ENCODE measurements around the gene DAPK1.

DAPK1 gene

GRCh38 chr9:87497604-87498045 lies at the start of gene DAPK1:
DAPK1 (plus strand) TSS chr9:87497867; CDS start chr9:87499078, 1,211 bp downstream.
- no peak for DNase-seq (ENCODE audit: low read depth in 2 of 3, low spot score in 2 of 3)

GRCh38 chr9:87451149-87451548 lies 46.5 kb upstream of the DAPK1 start:
- DNase-seq (ENCODE audit: low read depth in 2 of 3, low spot score in 2 of 3): no peak

GRCh38 chr9:87455407-87455806 lies 42.3 kb upstream of the DAPK1 start:
- DNase-seq (ENCODE audit: low read depth in 2 of 3, low spot score in 2 of 3): no peak

- no peak for DNase-seq (ENCODE audit: low read depth in 2 of 3, low spot score in 2 of 3)
Measured at GRCh38 chr9:87461256-87461655, 36.4 kb upstream of the DAPK1 start.

GRCh38 chr9:87464110-87464991 lies 33.3 kb upstream of the DAPK1 start:
- no peak for DNase-seq (ENCODE audit: low read depth in 2 of 3, low spot score in 2 of 3)

- DNase-seq (ENCODE audit: low read depth in 2 of 3, low spot score in 2 of 3): no peak
Measured at GRCh38 chr9:87464992-87465378, 32.7 kb upstream of the DAPK1 start.

GRCh38 chr9:87465816-87466215 lies 31.9 kb upstream of the DAPK1 start:
- no peak for DNase-seq (ENCODE audit: low read depth in 2 of 3, low spot score in 2 of 3)

GRCh38 chr9:87467187-87467586 lies 30.5 kb upstream of the DAPK1 start:
- DNase-seq (ENCODE audit: low read depth in 2 of 3, low spot score in 2 of 3): no peak

GRCh38 chr9:87469793-87470465 lies 27.7 kb upstream of the DAPK1 start:
- no peak for DNase-seq (ENCODE audit: low read depth in 2 of 3, low spot score in 2 of 3)

- no peak for DNase-seq (ENCODE audit: low read depth in 2 of 3, low spot score in 2 of 3)
Measured at GRCh38 chr9:87471746-87472145, 25.9 kb upstream of the DAPK1 start.

GRCh38 chr9:87475463-87475862 lies 22.2 kb upstream of the DAPK1 start:
- no peak for DNase-seq (ENCODE audit: low read depth in 2 of 3, low spot score in 2 of 3)

GRCh38 chr9:87478226-87478992 lies 19.3 kb upstream of the DAPK1 start:
- no peak for DNase-seq (ENCODE audit: low read depth in 2 of 3, low spot score in 2 of 3)

GRCh38 chr9:87479801-87480201 lies 17.9 kb upstream of the DAPK1 start:
- no peak for DNase-seq (ENCODE audit: low read depth in 2 of 3, low spot score in 2 of 3)

GRCh38 chr9:87481890-87482855 lies 15.5 kb upstream of the DAPK1 start:
- DNase-seq (ENCODE audit: low read depth in 2 of 3, low spot score in 2 of 3): no peak

GRCh38 chr9:87490225-87490624 lies 7.4 kb upstream of the DAPK1 start:
- no peak for DNase-seq (ENCODE audit: low read depth in 2 of 3, low spot score in 2 of 3)

- no peak for DNase-seq (ENCODE audit: low read depth in 2 of 3, low spot score in 2 of 3)
Measured at GRCh38 chr9:87490907-87491306, 6.8 kb upstream of the DAPK1 start.

- no peak for DNase-seq (ENCODE audit: low read depth in 2 of 3, low spot score in 2 of 3)
Measured at GRCh38 chr9:87491523-87491922, 6.1 kb upstream of the DAPK1 start.

- no peak for DNase-seq (ENCODE audit: low read depth in 2 of 3, low spot score in 2 of 3)
Measured at GRCh38 chr9:87492642-87493041, 5.0 kb upstream of the DAPK1 start.

- no peak for DNase-seq (ENCODE audit: low read depth in 2 of 3, low spot score in 2 of 3)
Measured at GRCh38 chr9:87494970-87495471, 2.6 kb upstream of the DAPK1 start.

- no peak for DNase-seq (ENCODE audit: low read depth in 2 of 3, low spot score in 2 of 3)
Measured at GRCh38 chr9:87497080-87497603, 525 bp upstream of the DAPK1 start.
